Raji (cell line): ENCODE results near the gene KCTD16.

ENCODE experiments used
- POLR2A ChIP-seq: IDR thresholded peaks from 2 replicates; pipeline ENCODE4 v1.6.1; 2011; ENCODE audit warnings: low read depth, low read length, control low read depth; ENCODE audit not compliant: insufficient read depth

KCTD16 gene

GRCh38 chr5:144504929-144505577 is 334.4 kb downstream of the KCTD16 start:
- TF ChIP-seq POLR2A: no peak

- no peak for TF ChIP-seq POLR2A
Observed at GRCh38 chr5:144510845-144511579, 340.3 kb downstream of the KCTD16 start.

GRCh38 chr5:144511580-144512072 is 341.0 kb downstream of the KCTD16 start:
- no peak for TF ChIP-seq POLR2A

GRCh38 chr5:144522698-144523097 is 352.0 kb downstream of the KCTD16 start:
- no peak for TF ChIP-seq POLR2A

GRCh38 chr5:144525000-144525399 is 354.3 kb downstream of the KCTD16 start:
- TF ChIP-seq POLR2A: no peak

GRCh38 chr5:144531188-144531587 is 360.5 kb downstream of the KCTD16 start:
- TF ChIP-seq POLR2A: no peak
